ENCODE measurements around the gene TPT1.
"Not testable (repeated sequence)": the region's sequence is repeated elsewhere in the genome, so short reads cannot be mapped to it uniquely, and the experiment has no call there.

- TF ChIP-seq OSR1 (CRISPR knock-in tag; IDR thresholded peaks at IDR 0.05); ISL1 (CRISPR knock-in tag; IDR thresholded peaks at IDR 0.05); CREB5 (CRISPR knock-in tag; IDR thresholded peaks at IDR 0.05; ENCODE audit: low read depth); TSHZ2 (CRISPR knock-in tag; IDR thresholded peaks at IDR 0.05); POU6F1 (CRISPR knock-in tag; IDR thresholded peaks at IDR 0.05; ENCODE audit: borderline replicate concordance, low read depth); TOX (CRISPR knock-in tag; IDR thresholded peaks at IDR 0.05; ENCODE audit: borderline replicate concordance); PATZ1 (CRISPR knock-in tag; IDR thresholded peaks at IDR 0.05; ENCODE audit: borderline replicate concordance); ZNF8 (CRISPR knock-in tag; IDR thresholded peaks at IDR 0.05); CSDC2 (CRISPR knock-in tag; IDR thresholded peaks at IDR 0.05); BACH2 (CRISPR knock-in tag; IDR thresholded peaks at IDR 0.05; ENCODE audit: borderline replicate concordance); ZFP3 (CRISPR knock-in tag; IDR thresholded peaks at IDR 0.05): not testable (repeated sequence)
Measured at GRCh38 chr13:45386892-45387575, 46.1 kb upstream of the TPT1 start.

All from SK-N-SH treated with all-trans-retinoic acid at 6 μM for 48 hours (cell line).